Smooth muscle cell (in vitro differentiated cells): ENCODE data around the gene NTRK2. TPM values are rescaled to one million over a fixed set of nuclear protein-coding genes. Genes with fewer than 3 reads are reported as not detected.

Experiments
- DNase-seq: peaks from one replicate; lab custom pipeline; 2025; ENCODE audit not compliant: unreplicated experiment; lab: John Stamatoyannopoulos, UW
- H2AFZ ChIP-seq: fragments of 200-600 bp; sonication (generic); 2 replicates; pipeline ENCODE4 v1.6.0; 2016; ENCODE audit warnings: antibody characterized with exemption, low read depth, mild to moderate bottlenecking
- H3F3A ChIP-seq: fragments of 200-600 bp; sonication (generic); 2 replicates; pipeline ENCODE4 v1.6.0; 2017; ENCODE audit warnings: antibody characterized with exemption, low read depth
- H3K27ac ChIP-seq: fragments of 200-600 bp; sonication (generic); 2 replicates; pipeline ENCODE4 v1.5.1; 2016; ENCODE audit warnings: low read depth, mild to moderate bottlenecking
- H3K27me3 ChIP-seq: fragments of 200-600 bp; sonication (generic); 2 replicates; pipeline ENCODE4 v1.6.1; 2016; ENCODE audit warnings: low read depth, mild to moderate bottlenecking
- H3K36me3 ChIP-seq: fragments of 200-600 bp; sonication (generic); 2 replicates; pipeline ENCODE4 v1.5.1; 2016; ENCODE audit warnings: low read depth
- H3K4me1 ChIP-seq: fragments of 200-600 bp; sonication (generic); 2 replicates; pipeline ENCODE4 v1.5.1; 2016; ENCODE audit warnings: low read depth
- H3K4me2 ChIP-seq: fragments of 200-600 bp; sonication (generic); 2 replicates; pipeline ENCODE4 v1.6.0; 2016; ENCODE audit warnings: mild to moderate bottlenecking
- H3K4me3 ChIP-seq: fragments of 200-600 bp; sonication (generic); 2 replicates; pipeline ENCODE4 v1.5.1; 2016; ENCODE audit warnings: mild to moderate bottlenecking
- H3K79me2 ChIP-seq: fragments of 200-600 bp; sonication (generic); 2 replicates; pipeline ENCODE4 v1.6.0; 2016; ENCODE audit warnings: low read depth, mild to moderate bottlenecking
- H3K9ac ChIP-seq: fragments of 200-600 bp; sonication (generic); 2 replicates; pipeline ENCODE4 v1.6.0; 2016; ENCODE audit warnings: low read depth
- H3K9me3 ChIP-seq: fragments of 200-600 bp; sonication (generic); replicated peaks from 2 replicates; pipeline ENCODE4 v1.5.1; 2016; ENCODE audit warnings: low read depth
- H4K20me1 ChIP-seq: fragments of 200-600 bp; sonication (generic); 2 replicates; pipeline ENCODE4 v1.6.0; 2016; ENCODE audit warnings: low read depth
- WGBS: methylation state at CpG from one replicate; pipeline ENCODE4 v1.1.7; 2016; ENCODE audit warnings: low lambda C conversion rate; 5-methylcytosine and 5-hydroxymethylcytosine counted together
- polyA plus RNA-seq: library from polyadenylated mRNA; unstranded; fragments of >200 nt; fragmentation: Nextera tagmentation; extraction: Ambion mirVana; gene quantifications from 2 replicates; pipeline ENCODE4 v1.2.1, GENCODE V29; 2016
- total RNA-seq: library from RNA; depleted of rRNA; stranded (reverse); fragments of >200 nt; gene quantifications from 2 replicates; pipeline ENCODE4 v1.2.3, GENCODE V29; 2014
- TF ChIP-seq, protein P1 (sequence below): fragments of 200-600 bp; sonication (generic); IDR thresholded peaks from 2 replicates; pipeline ENCODE4 v1.5.1; 2017; ENCODE audit warnings: borderline replicate concordance, mild to moderate bottlenecking, antibody characterized with exemption; ENCODE audit not compliant: insufficient read depth, poor library complexity, severe bottlenecking

Gene NTRK2
- total and polyA plus RNA-seq, 2 experiments from 2014 or later = 1.7 to 3.9 TPM

DNA sequence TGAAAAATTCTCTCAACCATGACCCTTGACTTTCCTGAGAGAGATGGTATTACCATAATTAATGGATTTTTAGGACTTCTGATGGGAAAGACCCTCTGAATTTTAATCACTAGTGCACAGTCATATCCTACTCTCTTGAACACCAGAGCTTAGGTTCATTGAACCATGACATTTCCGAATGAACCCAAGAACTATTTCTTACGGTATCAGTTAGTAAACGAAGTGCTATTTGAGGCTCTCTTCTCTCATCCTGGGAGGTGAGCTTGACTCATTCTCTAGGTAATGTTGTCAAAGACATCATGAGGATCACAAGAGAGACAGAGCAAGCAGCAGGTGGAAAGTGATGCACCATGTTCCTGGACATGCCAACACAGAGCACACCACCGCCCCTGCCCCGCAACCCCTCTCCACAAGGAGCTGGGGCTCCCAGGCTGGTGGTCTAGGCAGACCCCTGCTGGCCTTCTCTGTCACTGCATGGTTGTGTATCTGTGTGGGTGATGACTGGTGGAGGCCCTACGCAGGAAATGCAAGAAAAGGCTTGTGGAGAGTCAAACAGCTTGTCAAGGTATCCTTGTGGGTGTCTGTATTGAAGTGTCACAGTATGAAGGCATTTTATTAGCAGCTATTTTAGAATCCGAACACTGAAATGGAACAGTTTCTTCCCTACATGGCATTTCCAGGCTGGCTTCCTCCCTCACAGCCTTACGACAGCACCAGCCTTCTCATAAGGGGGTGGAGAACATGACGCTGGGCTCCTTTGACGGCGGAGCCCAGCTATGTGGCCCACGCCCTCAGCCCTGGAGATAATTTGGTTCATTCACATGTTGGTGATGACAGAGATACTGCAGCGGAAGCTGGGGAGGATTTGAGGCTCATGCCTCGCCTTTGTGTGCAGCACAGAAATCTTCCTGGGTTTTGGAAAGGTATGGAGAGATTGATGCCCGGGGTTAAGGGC is 297.6 kb downstream of the NTRK2 start:
- H3K79me2 ChIP-seq = no peaks in the 10 kb centered on the region
- H3K4me1 ChIP-seq = no peaks in the 10 kb centered on the region
- H3K9me3 ChIP-seq = no peaks in the 10 kb centered on the region
- no peak overlapping the region for H3K4me3 ChIP-seq
- TF ChIP-seq, protein P1, sequence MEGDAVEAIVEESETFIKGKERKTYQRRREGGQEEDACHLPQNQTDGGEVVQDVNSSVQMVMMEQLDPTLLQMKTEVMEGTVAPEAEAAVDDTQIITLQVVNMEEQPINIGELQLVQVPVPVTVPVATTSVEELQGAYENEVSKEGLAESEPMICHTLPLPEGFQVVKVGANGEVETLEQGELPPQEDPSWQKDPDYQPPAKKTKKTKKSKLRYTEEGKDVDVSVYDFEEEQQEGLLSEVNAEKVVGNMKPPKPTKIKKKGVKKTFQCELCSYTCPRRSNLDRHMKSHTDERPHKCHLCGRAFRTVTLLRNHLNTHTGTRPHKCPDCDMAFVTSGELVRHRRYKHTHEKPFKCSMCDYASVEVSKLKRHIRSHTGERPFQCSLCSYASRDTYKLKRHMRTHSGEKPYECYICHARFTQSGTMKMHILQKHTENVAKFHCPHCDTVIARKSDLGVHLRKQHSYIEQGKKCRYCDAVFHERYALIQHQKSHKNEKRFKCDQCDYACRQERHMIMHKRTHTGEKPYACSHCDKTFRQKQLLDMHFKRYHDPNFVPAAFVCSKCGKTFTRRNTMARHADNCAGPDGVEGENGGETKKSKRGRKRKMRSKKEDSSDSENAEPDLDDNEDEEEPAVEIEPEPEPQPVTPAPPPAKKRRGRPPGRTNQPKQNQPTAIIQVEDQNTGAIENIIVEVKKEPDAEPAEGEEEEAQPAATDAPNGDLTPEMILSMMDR = peak; percentile 27
- no peaks in the 10 kb centered on the region for H3F3A ChIP-seq
- H3K27ac ChIP-seq = no peak overlapping the region
- H3K4me2 ChIP-seq = no peak overlapping the region
- H3K9ac ChIP-seq = no peak overlapping the region
- 66% methylated on average over 15 of the region's 15 CpGs for WGBS
- DNase-seq = no peak
- no peak overlapping the region for H2AFZ ChIP-seq
- no peaks in the 10 kb centered on the region for H4K20me1 ChIP-seq
- H3K27me3 ChIP-seq = peaks cover 30% of the 10 kb centered on the region
- no peaks in the 10 kb centered on the region for H3K36me3 ChIP-seq

DNA sequence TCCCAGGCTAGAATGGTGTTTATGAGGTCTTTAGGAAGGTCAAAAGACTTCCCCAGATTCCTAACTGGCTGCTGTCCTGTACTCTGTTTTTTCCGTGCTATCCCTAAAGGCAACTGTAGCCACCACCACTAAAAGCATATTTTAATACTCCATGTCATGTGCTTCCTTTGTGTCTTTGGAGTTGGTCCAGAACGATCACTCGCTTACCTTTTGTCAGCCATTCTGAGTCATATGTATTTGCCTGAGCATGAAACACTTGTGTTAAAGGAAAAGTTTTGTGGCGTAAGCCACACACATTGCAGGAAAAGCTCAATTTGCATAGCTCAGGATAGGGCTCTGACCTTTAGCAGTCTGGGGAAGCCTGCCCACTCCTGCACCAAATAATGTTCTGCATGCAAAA is 299.6 kb downstream of the NTRK2 start:
- peaks cover 28% of the 10 kb centered on the region for H3K27me3 ChIP-seq
- no peaks in the 10 kb centered on the region for H3K9me3 ChIP-seq
- H4K20me1 ChIP-seq = no peaks in the 10 kb centered on the region
- no peak overlapping the region for H3K4me2 ChIP-seq
- H3K4me3 ChIP-seq = no peak overlapping the region
- no peaks in the 10 kb centered on the region for H3F3A ChIP-seq
- H3K27ac ChIP-seq = no peak overlapping the region
- DNase-seq = no peak
- TF ChIP-seq, protein P1 = no peak
- H3K4me1 ChIP-seq = no peaks in the 10 kb centered on the region
- WGBS = 78% methylated on average over 4 of the region's 4 CpGs
- H3K9ac ChIP-seq = no peak overlapping the region
- H3K36me3 ChIP-seq = no peaks in the 10 kb centered on the region
- H2AFZ ChIP-seq = no peak overlapping the region
- no peaks in the 10 kb centered on the region for H3K79me2 ChIP-seq

DNA sequence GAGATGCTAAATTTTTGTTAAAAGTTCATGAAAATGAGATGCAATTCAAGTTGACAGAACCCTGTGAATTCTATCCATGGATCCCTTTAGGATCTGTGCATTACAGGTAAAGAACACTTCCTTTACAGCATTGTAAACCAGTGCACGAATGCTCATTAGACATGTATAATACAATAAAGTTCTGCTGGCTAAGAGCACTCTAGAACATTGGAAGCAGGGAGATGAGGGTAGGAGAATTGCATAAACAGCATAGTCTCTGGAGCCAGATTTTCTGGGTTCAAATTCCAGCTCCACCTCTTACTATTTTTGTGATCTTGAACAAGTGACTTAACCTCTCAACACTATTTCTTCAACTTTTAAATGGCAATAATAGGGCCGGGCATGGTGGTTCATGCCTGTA is 300.2 kb downstream of the NTRK2 start:
- Histone ChIP-seq H3F3A (no peaks in the 10 kb centered on the region), H3K4me3 (no peak overlapping the region), H3K36me3 (no peaks in the 10 kb centered on the region), H4K20me1 (no peaks in the 10 kb centered on the region), H3K27me3 (peaks cover 28% of the 10 kb centered on the region), H3K4me2 (no peak overlapping the region), H3K9me3 (no peaks in the 10 kb centered on the region), H3K79me2 (no peaks in the 10 kb centered on the region), H3K27ac (no peak overlapping the region), H3K4me1 (no peaks in the 10 kb centered on the region), H2AFZ (no peak overlapping the region), H3K9ac (no peak overlapping the region)
- TF ChIP-seq, protein P1 = no peak
- no peak for DNase-seq
- 93% methylated on average over 2 of the region's 2 CpGs for WGBS
